OCI-M1 (cell line): ENCODE results near the gene EXOC2.
"Not testable (repeated sequence)": the region's sequence is repeated elsewhere in the genome, so short reads cannot be mapped to it uniquely, and the experiment has no call there.

ENCODE experiments used
- DNase-seq: peaks from one replicate; lab custom pipeline; 2025; lab: John Stamatoyannopoulos, UW

Gene EXOC2

GRCh38 chr6:583635-584034, 109.3 kb downstream of the EXOC2 start:
- no peak for DNase-seq

GRCh38 chr6:583116-583515, 109.8 kb downstream of the EXOC2 start:
- no peak for DNase-seq

GRCh38 chr6:582370-582769, 110.6 kb downstream of the EXOC2 start:
- DNase-seq: no peak

DNA sequence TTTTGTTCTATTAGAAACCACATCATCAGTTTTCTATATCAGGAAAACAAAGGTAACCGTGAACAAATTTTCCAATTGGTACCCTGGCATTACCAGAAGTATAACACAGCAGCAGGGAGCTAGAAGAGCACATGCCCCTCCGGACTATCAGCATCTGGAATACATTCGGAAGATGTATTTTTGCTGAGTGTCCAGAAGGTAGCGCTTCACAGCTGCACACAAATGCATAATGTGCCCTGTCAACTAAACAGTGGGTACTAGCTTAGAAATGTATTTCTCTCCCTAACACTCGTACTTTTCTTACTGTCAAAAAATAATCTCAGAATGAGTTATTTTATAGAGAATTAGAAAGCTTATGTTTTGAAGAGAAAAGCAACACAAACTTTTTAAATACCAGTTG, 113.6 kb downstream of the EXOC2 start:
- peak; percentile 48 for DNase-seq

- DNase-seq: no peak
These were observed 120.2 kb downstream of the EXOC2 start for GRCh38 chr6:572596-573265.

GRCh38 chr6:571892-572291, 121.0 kb downstream of the EXOC2 start:
- DNase-seq: no peak

- DNase-seq: no peak
These were observed 122.1 kb downstream of the EXOC2 start for GRCh38 chr6:570825-571224.

DNA sequence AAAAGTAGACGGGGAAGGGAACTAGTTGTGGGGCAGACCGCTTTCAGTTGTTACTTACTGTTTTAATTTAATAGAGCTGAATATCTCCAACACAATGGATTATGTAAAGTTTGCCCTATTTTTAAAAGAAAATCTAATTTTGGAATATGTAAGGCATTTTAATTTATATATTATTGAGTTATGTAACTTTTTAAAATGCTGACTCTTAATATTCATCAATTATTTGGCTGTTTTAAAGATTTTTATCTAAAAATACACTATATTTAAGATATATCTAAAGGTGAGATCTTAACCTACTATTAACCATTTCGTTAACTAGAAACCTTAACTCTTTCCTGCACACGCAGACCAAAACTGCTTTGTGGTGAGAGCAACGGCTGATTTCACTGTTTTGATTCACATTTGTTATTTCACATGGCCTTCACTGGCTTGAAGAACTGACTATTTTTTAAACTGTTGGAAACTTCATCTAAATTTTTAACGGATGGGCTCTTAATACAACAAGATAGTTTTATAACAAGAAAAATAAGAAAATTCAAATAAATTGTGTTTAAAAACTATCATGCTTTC, 123.9 kb downstream of the EXOC2 start:
- DNase-seq: no peak

- no peak for DNase-seq
These were observed 124.9 kb downstream of the EXOC2 start for GRCh38 chr6:568085-568484.

DNA sequence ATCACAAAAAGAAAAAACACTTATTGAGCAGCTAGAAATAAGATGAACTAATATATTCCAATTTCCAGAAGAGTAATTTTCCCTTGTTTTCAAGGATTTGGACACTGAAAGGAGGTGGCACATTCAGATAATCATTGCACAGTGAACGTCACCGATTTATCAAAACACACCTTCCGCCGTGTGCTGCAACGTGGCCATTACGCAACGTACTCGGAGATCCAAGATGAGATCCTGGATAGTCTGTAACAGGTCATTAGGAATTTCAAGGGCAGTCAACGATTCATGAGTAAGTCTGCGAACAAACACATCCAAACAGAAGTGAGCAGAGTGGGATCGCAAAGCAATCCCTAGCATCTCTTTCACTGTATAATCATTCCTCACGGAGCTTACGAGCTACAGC, 129.1 kb downstream of the EXOC2 start:
- DNase-seq: no peak

DNA sequence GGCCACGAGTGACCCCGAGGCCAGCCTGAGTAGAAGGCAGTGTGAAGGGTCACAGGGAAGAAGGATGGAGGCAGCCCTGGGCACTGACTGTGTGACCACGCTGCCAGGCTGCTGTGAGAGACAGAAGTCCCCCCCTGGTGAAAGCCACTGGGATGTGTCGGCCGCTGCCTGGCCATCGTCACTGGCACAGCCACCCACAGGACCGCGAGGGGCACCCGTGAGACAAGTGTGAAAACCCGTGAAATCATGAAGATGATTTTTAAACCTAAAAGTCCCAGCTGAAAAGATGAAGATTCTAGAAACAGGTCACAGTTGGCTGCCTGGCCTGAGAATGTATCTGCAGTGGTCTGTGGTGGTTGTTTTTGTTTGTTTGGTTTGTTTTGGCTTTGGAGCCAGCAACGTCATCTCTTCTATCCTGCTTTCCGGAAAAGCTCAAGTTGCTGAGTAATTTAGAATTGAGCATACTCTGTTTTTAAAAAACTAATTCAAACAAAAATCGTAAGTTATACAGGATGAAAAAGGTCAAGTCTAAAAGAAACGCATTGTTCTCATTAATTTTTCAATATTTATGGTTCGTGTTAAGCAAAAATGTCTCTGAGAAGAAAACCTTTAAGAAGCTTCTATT, 130.8 kb downstream of the EXOC2 start:
- DNase-seq: no peak

DNA sequence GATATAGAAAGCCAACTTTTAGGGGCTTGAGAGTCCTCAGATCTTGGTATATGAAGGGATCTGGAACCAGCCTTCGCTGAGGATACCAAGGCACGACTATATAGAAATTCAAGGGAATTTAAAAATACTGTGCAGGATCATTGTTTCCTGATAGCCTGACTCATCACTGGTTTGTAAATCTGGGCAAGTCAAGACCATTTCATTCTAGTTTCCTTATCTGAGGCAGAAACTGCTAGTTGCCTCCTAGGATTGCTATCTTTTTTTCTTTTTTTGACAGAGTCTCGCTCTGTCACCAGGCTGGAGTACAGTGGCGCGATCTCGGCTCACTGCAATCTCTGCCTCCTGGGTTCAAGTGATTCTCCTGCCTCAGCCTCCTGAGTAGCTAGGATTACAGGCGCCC, 131.6 kb downstream of the EXOC2 start:
- DNase-seq: not testable (repeated sequence)

GRCh38 chr6:558959-559358, 134.0 kb downstream of the EXOC2 start:
- no peak for DNase-seq

DNA sequence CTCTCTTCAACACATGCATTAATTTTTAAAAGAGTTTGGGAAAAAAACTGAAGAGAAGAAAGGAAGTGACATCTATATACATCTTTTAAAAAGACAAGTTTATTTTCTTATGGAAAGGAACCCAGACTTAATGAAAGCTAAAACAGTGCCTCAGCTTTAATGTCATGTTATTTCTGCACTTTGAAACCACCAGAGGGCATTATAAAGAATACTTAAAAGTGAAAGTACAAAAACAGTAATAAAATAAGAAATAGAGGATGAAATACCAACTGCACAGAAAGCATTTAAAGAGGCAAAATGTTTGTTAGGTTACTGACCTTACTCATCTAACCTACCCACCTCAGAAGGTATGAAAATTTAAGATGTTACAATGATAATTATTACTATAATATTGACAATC, 134.8 kb downstream of the EXOC2 start:
- peak; percentile 43 for DNase-seq

DNA sequence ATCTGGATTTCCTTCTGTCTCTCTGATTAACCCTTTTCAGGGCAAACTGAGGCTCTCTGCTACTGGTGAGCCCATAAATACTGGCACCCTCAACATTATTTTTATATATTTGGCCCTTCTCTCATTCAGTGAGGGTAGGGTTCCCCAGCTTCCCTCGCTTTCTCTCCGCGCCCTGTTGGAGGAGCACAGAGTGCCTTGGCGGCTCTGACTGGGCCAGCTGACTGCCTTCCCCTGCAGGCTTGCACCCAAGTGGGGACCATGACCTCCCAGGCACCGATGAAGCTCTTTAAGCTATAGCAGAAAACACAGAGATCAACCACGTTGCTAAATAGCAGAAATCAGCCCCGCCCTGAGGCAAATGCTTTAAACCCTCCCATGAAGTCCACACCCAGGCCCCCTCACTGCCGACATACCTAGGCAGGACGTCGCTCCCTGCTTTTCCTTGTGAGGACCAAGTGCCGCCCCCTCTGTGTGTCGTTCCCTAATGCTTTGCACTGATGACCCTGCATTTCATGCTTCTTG, 141.0 kb downstream of the EXOC2 start:
- no peak for DNase-seq

DNA sequence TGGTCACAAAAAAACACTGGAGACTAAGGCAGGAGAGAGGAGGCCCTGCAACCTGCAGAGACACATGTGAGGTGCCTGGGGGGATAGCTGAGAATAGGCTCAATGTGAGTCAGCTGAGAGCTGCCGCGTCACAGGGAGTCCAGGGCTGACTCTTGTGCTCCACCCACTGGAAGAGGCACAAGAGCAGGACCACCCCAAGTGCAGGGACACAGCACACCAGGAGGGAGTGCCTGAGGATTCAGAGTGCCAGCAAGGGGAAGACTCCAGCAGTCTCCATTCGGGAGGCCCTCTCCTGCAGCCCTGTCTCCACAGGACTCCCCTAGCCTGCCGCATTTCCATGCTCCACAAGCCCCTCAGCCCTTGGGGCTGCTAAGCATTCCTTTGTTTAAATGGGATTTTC, 141.5 kb downstream of the EXOC2 start:
- DNase-seq: peak; percentile 13

DNA sequence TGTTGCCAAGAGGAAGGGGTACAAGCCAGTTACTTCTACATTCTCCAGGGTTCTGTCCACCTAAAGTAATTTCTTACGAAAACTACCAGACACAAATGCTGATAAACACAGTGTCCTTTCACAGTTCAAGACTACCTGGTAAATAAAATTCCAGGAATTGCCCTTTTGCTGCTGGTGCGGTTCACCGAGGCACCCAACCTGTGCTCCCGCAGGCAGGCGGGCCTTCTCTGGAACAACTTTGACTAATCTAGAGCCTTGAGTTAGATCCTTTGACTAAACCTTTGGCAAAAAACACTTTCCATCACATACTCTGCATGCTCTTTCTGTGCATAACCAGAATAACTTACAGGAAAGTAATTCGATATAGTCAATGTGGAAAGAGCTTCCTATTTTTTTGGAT, 143.0 kb downstream of the EXOC2 start:
- no peak for DNase-seq

DNA sequence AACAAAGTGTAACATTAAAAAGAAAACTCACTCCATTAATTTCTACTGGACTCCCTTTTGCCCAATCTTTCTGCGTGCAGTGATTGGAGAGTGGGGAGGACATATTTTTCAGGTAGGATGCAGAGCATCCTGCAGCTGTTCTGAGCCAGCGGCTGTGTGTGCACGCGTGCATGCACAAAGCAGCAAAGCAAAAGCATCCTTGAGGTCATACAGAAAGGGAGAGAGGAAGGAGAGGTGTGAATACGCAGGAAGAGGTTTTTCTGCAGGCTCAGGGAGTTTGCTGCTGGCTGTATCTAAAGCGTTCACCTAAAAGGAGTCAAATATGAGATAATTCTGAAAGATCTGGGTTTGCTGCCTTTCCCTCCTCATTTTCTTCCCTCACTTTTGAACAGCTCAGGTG, 144.4 kb downstream of the EXOC2 start:
- no peak for DNase-seq

DNA sequence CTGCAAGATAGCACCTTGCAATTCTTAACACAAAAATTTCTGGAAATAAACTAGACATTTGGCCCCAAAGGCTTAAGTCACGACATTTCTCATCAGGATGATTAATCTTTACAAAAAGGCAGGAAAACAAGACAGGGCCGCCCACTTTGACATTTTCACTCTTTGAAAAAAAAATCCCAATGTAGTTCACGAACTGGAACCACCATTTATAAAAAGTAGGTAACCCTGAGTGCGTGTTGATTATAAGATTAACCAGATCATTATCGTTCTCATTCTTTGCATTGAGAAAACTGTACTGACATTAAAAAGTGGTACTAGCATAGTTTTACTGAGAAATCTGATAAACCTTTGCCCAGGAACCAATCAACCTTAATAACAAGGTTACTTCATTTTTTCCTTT, 144.8 kb downstream of the EXOC2 start:
- no peak for DNase-seq

GRCh38 chr6:540490-540889, 152.4 kb downstream of the EXOC2 start:
- DNase-seq: no peak

- no peak for DNase-seq
These were observed 155.8 kb downstream of the EXOC2 start for GRCh38 chr6:537114-537513.

DNA sequence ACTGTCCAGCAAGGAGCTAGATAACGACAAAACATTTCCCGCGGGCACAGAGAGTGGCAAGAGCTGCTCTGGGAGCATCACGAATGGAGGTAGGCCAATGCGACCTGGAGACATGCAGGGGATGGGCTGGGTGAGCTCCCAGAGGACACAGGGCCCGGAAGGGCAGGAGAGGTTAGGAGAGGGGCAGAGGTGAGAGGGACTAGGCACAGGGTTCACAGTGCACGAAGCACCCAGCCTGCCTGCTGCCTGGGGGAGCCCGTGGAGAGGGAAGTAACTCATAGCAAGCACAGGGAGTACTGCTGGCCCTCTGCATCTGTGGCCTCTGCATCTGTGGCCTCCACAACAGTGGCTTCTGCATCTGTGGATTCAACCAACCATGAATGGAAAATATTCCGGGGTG, 162.5 kb downstream of the EXOC2 start:
- DNase-seq: no peak

DNA sequence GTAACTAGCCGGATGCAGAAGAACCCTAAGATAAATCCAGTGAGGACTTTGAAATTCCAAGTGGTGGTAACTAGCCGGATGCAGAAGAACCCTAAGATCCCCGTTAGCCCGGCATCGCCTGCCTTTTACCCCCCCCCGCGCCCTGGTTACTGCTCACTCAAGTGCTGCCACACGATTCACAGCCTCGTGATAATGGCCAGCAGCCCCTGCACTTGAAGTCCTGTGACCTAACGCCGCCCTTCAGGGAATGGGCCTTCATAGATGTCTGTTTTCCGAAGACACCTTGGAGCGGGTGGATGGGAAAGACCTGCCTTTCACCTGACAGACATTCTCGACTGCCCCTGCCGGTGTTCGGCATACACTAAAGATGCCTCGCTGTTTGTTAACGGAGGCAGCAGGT, 163.9 kb downstream of the EXOC2 start:
- DNase-seq: no peak
